Testis (tissue), 2 donors: ENCODE results near the gene KCNH5.

Experiments used
- POLR2A ChIP-seq: fragments of 450-650 bp; IDR thresholded peaks from one replicate; pipeline ENCODE4 v1.6.1; 2017; ENCODE audit warnings: antibody characterized with exemption, mild to moderate bottlenecking, moderate library complexity
- TF ChIP-seq, protein P1 (sequence below), 3 experiments: fragments of 450-650 bp in 2 of 3; fragments of 200-600 bp in 1 of 3; sonication (generic) in 1 of 3; IDR thresholded peaks; one replicate each; pipeline ENCODE4 v1.5.1; 2016 to 2019; ENCODE audit warnings: antibody characterized with exemption in 3 of 3, mild to moderate bottlenecking in 2 of 3, moderate library complexity in 1 of 3

DNA sequence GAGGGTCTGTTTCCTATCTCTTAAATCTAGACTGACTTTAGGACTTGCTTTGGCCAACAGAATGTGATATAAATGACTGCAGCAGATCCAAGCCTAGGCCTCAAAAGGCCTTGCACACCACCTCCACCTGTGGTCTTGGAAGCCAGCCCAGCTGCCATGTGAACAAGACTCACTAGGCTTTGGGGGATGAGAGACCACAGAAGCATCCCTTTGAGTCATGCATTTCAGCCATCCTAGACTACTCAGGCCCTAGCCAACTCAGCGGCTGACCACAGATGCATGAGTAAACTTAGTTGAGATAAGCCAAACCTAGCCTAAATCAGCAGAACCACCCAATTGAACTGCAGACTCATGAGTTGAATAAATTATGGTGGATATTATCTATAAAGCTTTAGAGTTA is 87.7 kb downstream of the KCNH5 start:
- TF ChIP-seq, protein P1, sequence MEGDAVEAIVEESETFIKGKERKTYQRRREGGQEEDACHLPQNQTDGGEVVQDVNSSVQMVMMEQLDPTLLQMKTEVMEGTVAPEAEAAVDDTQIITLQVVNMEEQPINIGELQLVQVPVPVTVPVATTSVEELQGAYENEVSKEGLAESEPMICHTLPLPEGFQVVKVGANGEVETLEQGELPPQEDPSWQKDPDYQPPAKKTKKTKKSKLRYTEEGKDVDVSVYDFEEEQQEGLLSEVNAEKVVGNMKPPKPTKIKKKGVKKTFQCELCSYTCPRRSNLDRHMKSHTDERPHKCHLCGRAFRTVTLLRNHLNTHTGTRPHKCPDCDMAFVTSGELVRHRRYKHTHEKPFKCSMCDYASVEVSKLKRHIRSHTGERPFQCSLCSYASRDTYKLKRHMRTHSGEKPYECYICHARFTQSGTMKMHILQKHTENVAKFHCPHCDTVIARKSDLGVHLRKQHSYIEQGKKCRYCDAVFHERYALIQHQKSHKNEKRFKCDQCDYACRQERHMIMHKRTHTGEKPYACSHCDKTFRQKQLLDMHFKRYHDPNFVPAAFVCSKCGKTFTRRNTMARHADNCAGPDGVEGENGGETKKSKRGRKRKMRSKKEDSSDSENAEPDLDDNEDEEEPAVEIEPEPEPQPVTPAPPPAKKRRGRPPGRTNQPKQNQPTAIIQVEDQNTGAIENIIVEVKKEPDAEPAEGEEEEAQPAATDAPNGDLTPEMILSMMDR (IDR thresholded peaks at IDR 0.05) = no peak
- no peak for TF ChIP-seq POLR2A
